Adrenal gland (tissue), 5 donors: ENCODE data around the gene BAMBI.

ENCODE experiments used
- POLR2A ChIP-seq, 2 donors: fragments of 450-650 bp; IDR thresholded peaks; one replicate each; pipeline ENCODE4 v1.6.1; 2017; ENCODE audit warnings: antibody characterized with exemption in 2 of 2, mild to moderate bottlenecking in 2 of 2, moderate library complexity in 1 of 2
- TF ChIP-seq, protein P1 (sequence below), 6 experiments: fragments of 450-650 bp in 4 of 6; fragments of 200-600 bp in 2 of 6; sonication (generic) in 1 of 6; IDR thresholded peaks; 1 replicate in 5 of 6; 2 replicates in 1 of 6; pipeline versions ENCODE4 v1.5.1 to v1.8.0; 2016 to 2021; ENCODE audit warnings: antibody characterized with exemption in 6 of 6, mild to moderate bottlenecking in 2 of 6, moderate library complexity in 1 of 6
- donor health status: DM: no; HTN: no; CAD: no.

- no peak for TF ChIP-seq POLR2A (IDR thresholded peaks at IDR 0.05)
- TF ChIP-seq, protein P1, sequence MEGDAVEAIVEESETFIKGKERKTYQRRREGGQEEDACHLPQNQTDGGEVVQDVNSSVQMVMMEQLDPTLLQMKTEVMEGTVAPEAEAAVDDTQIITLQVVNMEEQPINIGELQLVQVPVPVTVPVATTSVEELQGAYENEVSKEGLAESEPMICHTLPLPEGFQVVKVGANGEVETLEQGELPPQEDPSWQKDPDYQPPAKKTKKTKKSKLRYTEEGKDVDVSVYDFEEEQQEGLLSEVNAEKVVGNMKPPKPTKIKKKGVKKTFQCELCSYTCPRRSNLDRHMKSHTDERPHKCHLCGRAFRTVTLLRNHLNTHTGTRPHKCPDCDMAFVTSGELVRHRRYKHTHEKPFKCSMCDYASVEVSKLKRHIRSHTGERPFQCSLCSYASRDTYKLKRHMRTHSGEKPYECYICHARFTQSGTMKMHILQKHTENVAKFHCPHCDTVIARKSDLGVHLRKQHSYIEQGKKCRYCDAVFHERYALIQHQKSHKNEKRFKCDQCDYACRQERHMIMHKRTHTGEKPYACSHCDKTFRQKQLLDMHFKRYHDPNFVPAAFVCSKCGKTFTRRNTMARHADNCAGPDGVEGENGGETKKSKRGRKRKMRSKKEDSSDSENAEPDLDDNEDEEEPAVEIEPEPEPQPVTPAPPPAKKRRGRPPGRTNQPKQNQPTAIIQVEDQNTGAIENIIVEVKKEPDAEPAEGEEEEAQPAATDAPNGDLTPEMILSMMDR (IDR thresholded peaks at IDR 0.05): no peak
Measured at GRCh38 chr10:28640551-28640950, 36.8 kb upstream of the BAMBI start.
